GM21526 (cell line): Measurements from ENCODE around the gene PTPRU.

Experiments
- ATAC-seq: cut with Tn5 transposase; IDR thresholded peaks from one replicate; pipeline ENCODE4 v1.9.1; 2021; ENCODE audit warnings: moderate library complexity; ENCODE audit not compliant: unreplicated experiment, low FRiP score

Gene PTPRU

DNA sequence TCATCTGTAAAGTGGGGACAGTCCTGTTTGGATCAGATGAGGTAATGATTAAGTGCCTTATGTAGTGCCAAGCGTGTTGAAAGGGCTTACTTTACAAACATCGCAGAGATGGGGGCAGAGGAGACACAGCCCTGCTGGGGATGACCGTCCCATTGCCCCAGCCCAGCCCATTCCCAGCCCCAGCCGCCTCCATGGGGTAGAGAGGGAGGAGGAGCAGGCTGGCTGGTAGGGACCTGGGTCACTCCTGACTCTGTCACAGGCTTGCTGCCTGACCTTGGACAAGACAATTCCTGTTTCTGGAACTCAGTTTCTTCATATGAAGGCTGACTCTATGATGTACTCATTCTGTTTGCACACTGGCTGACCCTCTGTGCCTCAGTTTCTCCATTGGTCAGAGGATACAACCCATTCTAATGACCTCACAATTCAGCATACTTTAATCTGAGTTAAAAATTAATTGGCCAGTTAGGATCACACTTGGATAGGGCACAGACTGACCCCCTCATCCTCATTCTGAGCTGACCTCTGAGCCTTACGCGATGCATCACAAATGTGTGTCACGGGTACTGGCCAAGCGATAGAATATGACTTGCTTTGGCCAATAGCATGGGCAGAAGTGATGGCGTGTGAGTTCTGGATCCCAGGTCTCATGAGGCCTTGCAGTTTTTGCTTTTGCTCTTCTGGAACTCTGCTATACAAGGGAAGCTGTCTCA, 91.1 kb downstream of the PTPRU start:
- no peak for ATAC-seq

DNA sequence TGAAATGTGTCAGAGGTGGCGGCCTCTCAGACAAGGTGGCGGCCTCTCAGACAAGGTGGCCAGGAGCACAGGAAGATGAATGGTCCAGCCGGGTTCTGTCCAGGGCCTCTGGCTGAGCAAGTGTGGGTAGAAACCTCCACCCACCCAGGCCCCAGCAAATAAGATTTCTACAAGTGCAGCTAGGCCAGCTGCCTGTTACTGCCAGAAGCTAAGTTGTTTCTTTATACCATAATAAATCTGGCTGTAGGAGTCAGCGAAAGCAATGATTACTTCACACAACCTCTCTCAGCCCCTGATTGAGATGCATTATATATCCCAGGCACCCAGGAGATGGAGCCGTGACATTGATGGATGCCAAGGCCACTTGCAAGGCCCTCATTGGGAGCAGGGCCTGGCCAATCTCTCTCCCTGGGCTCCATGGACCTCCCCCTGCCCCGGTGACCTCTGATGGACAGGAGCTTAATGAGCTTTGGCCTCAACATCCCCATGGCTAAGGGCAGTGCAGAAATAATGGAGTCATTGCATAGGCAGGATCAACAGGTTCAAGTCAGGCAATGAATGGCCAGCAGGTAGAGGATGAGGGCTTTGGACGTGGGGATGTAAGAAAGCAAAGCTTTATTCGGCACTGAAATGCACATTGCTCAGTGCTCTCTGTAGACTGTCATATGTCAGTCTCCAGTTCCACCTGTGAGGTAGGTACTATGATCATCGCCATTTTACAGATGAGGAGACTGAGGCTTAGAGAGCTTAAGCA, 92.9 kb downstream of the PTPRU start:
- ATAC-seq = no peak

DNA sequence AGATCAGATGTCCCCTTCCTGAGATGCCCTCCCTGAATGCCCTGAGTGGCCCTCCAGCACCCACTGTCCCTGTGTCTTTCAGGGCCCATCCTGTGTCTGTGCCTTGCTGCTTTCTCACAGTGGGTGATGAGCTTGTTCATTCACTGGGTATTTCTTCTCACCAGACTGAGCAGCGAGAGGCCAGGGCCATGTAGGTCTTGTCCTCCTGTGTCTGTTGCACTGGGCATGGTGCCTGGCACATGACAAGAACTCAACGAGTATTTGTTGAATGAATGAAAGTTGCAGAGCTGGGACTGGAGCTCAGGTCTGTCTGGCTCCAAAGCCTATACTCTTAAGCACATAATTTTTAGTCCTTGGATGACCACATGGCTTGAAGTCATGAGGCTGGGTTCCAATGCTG, 93.8 kb downstream of the PTPRU start:
- ATAC-seq = no peak

DNA sequence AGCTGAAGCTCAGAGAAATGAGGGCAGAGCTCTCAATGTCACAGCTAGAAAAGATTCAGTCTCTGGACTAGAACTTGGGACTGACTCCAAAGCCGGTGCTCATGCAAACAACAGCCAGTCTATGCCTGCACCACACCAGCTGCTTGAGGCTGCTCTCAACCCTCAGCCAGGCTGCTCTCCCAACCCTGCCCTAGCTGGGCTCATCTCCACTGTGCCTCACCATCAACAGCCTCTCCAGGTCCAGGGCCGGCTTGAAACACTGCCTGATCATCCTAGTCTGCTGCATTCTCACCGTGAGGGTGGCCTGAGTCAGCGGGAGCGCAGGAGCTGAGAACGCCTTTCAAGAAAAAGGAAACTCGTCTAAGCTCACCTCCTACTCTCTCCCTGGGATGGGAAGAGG, 94.5 kb downstream of the PTPRU start:
- ATAC-seq = no peak

DNA sequence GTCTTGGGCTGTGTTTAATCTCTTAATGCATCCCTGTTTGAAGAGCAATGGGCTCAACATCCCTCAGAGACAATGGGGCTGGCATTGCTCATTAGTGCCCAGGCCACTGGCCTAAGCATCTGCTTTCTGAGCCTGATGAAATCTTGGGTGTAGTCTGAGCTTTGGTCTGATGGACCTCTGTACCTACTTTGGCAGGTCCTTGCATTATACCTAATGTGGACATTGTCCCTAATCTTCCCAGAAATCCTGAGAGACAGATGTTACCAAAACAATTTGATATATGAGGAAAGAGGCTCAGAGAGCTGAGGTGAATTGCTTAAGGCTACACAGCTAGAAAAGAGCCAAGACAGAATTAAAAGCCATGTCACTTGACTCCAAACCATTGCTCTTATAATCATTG, 95.0 kb downstream of the PTPRU start:
- no peak for ATAC-seq

DNA sequence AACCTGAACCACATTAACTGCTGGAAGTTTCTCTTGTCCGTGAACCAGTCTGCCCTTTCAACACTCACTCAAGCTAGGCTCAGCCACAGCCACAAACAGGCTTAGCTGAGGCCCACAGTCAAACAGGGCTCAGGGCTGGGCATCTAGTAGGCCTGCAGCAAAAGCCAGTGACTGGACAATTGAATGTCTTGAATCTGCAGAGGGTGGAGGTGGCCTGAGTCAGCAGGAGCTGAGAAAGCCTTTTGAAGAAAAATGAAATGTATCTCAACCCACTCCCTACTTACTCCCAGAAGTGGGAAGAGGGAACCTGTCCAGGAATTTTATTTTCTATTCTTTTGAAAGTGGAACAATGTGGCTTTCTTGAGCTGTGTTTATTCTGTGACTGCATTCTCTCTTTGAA, 95.4 kb downstream of the PTPRU start:
- no peak for ATAC-seq

DNA sequence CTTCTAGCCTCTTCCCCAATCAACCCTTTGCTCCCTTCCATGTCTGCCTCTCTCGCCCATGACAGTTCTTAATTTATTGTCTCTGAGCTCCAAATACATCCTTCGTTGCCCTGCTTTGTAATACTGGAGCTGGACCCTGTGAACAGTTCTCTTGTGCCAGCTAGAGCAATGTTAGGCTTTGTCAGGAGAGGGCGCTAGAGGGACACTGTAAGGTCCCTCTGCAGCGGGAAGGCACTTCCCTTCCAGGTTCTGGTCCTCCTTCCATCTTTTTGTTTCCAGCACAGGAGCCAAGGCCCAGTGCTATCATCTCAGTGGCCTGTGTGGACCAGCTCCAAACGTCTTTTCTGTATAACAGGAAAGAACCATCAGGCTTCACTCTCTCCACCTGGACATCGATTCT, 95.9 kb downstream of the PTPRU start:
- no peak for ATAC-seq

- ATAC-seq = no peak
Measured at GRCh38 chr1:29333008-29333407, 96.7 kb downstream of the PTPRU start.

GRCh38 chr1:29335573-29335972, 99.3 kb downstream of the PTPRU start:
- ATAC-seq = no peak

- no peak for ATAC-seq
Measured at GRCh38 chr1:29338908-29339575, 102.7 kb downstream of the PTPRU start.

GRCh38 chr1:29341936-29342335, 105.6 kb downstream of the PTPRU start:
- no peak for ATAC-seq

DNA sequence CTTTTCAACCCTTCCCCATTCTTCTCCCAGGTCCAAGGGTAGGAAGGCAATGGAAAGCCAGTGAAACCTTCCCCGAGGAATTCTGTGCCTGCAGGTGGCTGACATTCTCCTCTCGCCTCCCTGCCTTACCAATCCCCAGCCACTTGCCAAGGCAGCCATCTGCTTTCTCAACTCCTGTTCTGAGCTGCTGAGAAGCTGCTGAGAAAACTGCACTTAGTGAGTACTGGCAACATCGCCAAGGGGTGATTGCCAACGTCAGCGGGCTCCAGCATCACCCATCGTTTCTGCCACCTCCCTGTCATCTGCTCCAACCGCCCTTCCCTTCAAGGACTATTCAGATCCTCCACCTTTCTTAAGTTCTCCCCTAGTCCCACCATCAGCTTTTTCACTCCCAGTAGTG, 106.0 kb downstream of the PTPRU start:
- no peak for ATAC-seq

GRCh38 chr1:29342983-29343382, 106.7 kb downstream of the PTPRU start:
- no peak for ATAC-seq

GRCh38 chr1:29343476-29343875, 107.2 kb downstream of the PTPRU start:
- ATAC-seq = no peak

GRCh38 chr1:29343908-29344307, 107.6 kb downstream of the PTPRU start:
- ATAC-seq = no peak

- ATAC-seq = no peak
Measured at GRCh38 chr1:29344336-29344735, 108.0 kb downstream of the PTPRU start.

- no peak for ATAC-seq
Measured at GRCh38 chr1:29346576-29346975, 110.3 kb downstream of the PTPRU start.

GRCh38 chr1:29349871-29350491, 113.7 kb downstream of the PTPRU start:
- no peak for ATAC-seq

DNA sequence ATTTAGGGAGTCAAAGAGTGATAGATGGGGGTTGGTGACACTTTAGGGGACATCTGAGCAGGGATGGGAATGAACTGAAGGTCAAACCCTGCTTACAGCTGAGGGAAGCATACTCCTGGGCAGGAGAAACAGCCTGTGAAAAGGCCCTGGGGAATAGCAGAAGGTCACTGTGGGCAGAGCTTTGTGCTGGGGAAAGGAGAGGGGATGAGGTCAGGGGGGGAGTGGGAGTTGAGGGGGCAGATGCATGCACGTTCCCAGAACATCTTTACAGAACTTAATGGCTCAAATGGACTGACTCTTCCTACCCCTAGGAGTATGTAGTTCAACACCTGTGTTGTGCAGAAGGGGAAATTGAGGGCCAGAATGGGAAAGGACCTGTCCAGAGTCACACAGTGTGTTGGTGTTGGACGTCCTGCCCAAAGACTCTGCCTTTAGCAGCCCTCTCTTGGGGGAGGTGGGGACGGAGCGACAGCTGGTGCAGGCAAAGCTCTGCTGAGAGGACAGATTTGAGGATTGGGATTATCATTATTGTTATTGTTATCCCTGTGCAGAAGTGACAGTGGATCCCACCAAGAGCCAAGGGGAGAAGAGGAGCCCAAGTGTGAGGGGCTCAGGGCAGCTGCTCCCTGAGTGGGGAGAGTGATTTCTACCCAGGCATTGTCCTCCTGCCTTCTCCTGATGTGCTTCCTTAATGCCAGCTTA, 116.5 kb downstream of the PTPRU start:
- no peak for ATAC-seq

DNA sequence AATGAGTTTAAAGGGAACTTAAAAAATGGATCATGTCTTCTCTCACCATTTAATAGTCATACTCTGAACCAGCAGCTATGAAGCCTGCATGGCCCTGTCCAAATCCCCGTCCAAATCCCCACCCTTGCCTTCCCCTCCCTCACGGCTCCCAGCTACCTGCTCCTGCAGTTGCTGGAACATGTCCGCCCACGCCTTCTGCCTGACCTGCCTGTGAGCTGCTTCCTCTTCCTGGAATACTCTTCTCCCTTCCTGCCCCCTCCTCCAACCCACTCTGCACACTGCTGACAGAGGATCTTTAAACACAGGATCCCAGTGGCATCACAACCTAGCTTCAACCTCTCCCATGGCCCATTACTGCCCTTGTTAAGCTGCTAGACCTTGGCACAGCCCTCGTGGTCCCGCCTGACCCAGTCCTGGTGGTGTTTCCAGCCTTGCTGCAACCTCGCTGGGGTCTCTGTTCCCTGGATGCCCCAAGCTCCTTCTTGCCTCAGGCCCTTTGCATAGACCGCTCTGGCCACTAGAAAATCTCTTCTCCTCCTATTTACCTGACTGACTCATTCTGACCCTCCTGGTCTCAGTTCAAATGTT, 118.3 kb downstream of the PTPRU start:
- no peak for ATAC-seq
